ENCODE measurements around the gene DNAJC17. TPM values are rescaled to one million over a fixed set of nuclear protein-coding genes. Genes with fewer than 3 reads are reported as not detected.
A peak's percentile ranks its signal among the peaks of the same experiment; 100 is the strongest.

The DNAJC17 gene
- total RNA-seq, 1 experiment from 2014 or later = 14.8 TPM

GRCh38 chr15:40771242-40771641 lies 36.0 kb downstream of the DNAJC17 start:
- Histone ChIP-seq H4K20me1 (ENCODE audit: insufficient read depth, low read depth, low read length) (peaks cover 6% of the 10 kb centered on the region; the same call in 1 of the 2 replicates), H3K79me2 (ENCODE audit: low read length) (peaks cover 2% of the 10 kb centered on the region; the same call in 1 of the 2 replicates), H3K27ac (ENCODE audit: low read length) (peak overlapping the region; percentile 96; the same call in 1 of the 2 replicates), H3K27me3 (ENCODE audit: low read length) (no peaks in the 10 kb centered on the region), H3K4me2 (ENCODE audit: low read depth, low read length, poor library complexity, severe bottlenecking) (peak overlapping the region; percentile 70), H3K9ac (ENCODE audit: low read length) (peak overlapping the region; percentile 65), H2AFZ (ENCODE audit: low read length) (no peak overlapping the region), H3K9me3 (ENCODE audit: low read length) (no peaks in the 10 kb centered on the region), H3K4me3 (ENCODE audit: low read length) (peak overlapping the region; percentile 44; the same call in 1 of the 2 replicates), H3K4me1 (ENCODE audit: low read length) (peaks cover 63% of the 10 kb centered on the region), H3K9me2 (replicated peaks; ENCODE audit: insufficient read depth, low read length) (no peaks in the 10 kb centered on the region), H3K36me3 (ENCODE audit: insufficient read depth, low read length) (peaks cover 6% of the 10 kb centered on the region)
- no peak for DNase-seq

DNA sequence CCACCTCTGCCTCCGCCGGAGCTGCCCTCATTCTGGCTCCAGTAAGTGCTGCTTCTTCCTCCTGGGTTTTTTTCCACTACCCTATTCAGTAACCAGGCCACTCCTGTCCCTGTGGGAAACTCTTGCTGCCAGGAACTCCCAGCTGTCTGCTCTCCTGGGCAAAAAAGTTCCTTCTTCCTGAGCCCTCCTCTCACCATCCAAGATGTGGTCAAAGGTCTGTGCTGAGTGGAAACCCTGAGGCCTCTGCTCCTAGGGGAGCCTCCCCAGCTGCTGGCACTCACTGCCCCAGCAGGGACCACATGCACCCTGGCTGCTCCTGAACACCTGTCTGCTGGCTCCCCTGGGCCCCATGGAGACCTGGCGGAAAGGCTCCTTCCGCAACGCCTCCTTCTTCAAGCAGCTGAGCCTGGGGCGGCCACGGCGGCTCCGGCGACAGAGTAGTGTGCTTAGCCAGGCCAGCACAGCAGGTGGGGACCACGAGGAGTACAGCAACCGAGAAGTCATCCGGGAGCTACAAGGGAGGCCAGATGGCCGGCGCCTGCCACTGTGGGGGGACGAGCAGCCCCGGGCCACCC lies 37.0 kb downstream of the DNAJC17 start:
- Histone ChIP-seq H3K9me2 (replicated peaks; ENCODE audit: insufficient read depth, low read length) (no peaks in the 10 kb centered on the region), H4K20me1 (ENCODE audit: insufficient read depth, low read depth, low read length) (peaks cover 8% of the 10 kb centered on the region; the same call in 1 of the 2 replicates), H3K9me3 (ENCODE audit: low read length) (no peaks in the 10 kb centered on the region), H3K4me1 (ENCODE audit: low read length) (peaks cover 73% of the 10 kb centered on the region), H2AFZ (ENCODE audit: low read length) (no peak overlapping the region), H3K4me2 (ENCODE audit: low read depth, low read length, poor library complexity, severe bottlenecking) (peak overlapping the region; percentile 70), H3K27me3 (ENCODE audit: low read length) (no peaks in the 10 kb centered on the region), H3K27ac (ENCODE audit: low read length) (peak overlapping the region; percentile 96), H3K4me3 (ENCODE audit: low read length) (peak overlapping the region; percentile 44; the same call in 1 of the 2 replicates), H3K79me2 (ENCODE audit: low read length) (peaks cover 9% of the 10 kb centered on the region; the same call in 1 of the 2 replicates), H3K36me3 (ENCODE audit: insufficient read depth, low read length) (peaks cover 3% of the 10 kb centered on the region; the same call in 1 of the 2 replicates), H3K9ac (ENCODE audit: low read length) (peak overlapping the region; percentile 65)
- DNase-seq = peak; percentile 91

DNA sequence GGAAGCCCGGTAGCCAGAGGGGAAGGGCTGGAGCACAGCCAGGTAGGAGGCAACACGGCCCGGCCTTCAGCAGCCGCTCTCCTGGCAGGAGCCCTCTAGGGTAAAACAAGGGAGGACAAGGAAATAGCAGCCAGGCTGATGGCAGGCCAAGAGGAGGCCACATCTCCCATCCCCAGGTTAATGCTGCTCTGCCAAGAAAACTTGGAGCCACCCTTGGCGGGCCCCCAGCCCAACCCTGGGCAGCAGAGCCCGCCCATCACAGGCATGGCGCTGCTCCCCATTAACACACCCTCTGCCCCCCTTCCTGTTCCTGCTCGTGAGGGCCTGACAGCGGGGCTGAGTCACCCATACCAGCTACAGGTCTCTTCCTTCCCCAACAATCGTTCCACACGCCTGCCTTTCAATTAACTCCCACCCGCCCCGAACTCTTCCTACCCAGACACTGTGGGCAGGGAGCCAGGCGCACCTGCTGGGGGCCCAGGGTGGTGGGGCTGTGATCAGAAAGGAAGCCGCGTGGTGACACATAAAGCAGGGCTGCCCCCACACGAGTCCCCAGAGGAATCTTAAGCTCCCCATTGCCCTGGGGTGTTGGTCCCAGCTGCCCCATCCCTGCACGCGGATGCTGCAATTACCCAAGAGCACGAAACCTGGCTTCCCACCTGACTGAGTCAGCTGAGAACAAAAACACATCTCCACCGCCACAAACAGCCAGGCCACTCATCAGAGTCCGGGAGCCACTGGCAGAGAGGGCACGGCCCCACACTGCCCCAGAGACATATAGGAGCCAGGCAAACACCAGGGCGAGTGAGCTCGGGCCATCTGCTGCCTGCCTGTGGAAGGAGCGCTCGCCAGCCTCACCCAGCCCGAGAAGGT lies 37.8 kb downstream of the DNAJC17 start, which contains the start of gene C15orf62:
Gene C15orf62 (plus strand): TSS at position 707 of the 873 bp plus-strand sequence. CDS start 516 bp downstream, outside the sequence.
- H3K4me3 ChIP-seq (ENCODE audit: low read length) = peak within 1 kb of the TSS; percentile 53
- H3K79me2 ChIP-seq (ENCODE audit: low read length) = peaks cover 9% of the 10 kb centered on the region; the same call in 1 of the 2 replicates
- H4K20me1 ChIP-seq (ENCODE audit: insufficient read depth, low read depth, low read length) = peaks cover 8% of the 10 kb centered on the region; the same call in 1 of the 2 replicates
- H3K27me3 ChIP-seq (ENCODE audit: low read length) = no peaks in the 10 kb centered on the region
- peak within 1 kb of the TSS; percentile 96 for H3K27ac ChIP-seq (ENCODE audit: low read length)
- H2AFZ ChIP-seq (ENCODE audit: low read length) = no peak within 1 kb of the TSS; the same call in 1 of the 2 replicates
- DNase-seq = peak; percentile 99
- H3K9me3 ChIP-seq (ENCODE audit: low read length) = no peaks in the 10 kb centered on the region
- H3K9me2 ChIP-seq (replicated peaks; ENCODE audit: insufficient read depth, low read length) = no peaks in the 10 kb centered on the region
- peak within 1 kb of the TSS; percentile 70 for H3K4me2 ChIP-seq (ENCODE audit: low read depth, low read length, poor library complexity, severe bottlenecking)
- peaks cover 3% of the 10 kb centered on the region; the same call in 1 of the 2 replicates for H3K36me3 ChIP-seq (ENCODE audit: insufficient read depth, low read length)
- H3K4me1 ChIP-seq (ENCODE audit: low read length) = peaks cover 79% of the 10 kb centered on the region
- H3K9ac ChIP-seq (ENCODE audit: low read length) = peak within 1 kb of the TSS; percentile 76

- peak overlapping the region; percentile 96 for H3K27ac ChIP-seq (ENCODE audit: low read length)
- peaks cover 8% of the 10 kb centered on the region; the same call in 1 of the 2 replicates for H4K20me1 ChIP-seq (ENCODE audit: insufficient read depth, low read depth, low read length)
- H3K9me3 ChIP-seq (ENCODE audit: low read length) = no peaks in the 10 kb centered on the region
- peaks cover 9% of the 10 kb centered on the region; the same call in 1 of the 2 replicates for H3K79me2 ChIP-seq (ENCODE audit: low read length)
- peaks cover 3% of the 10 kb centered on the region; the same call in 1 of the 2 replicates for H3K36me3 ChIP-seq (ENCODE audit: insufficient read depth, low read length)
- peak overlapping the region; percentile 76 for H3K9ac ChIP-seq (ENCODE audit: low read length)
- no peaks in the 10 kb centered on the region for H3K9me2 ChIP-seq (replicated peaks; ENCODE audit: insufficient read depth, low read length)
- H3K4me2 ChIP-seq (ENCODE audit: low read depth, low read length, poor library complexity, severe bottlenecking) = peak overlapping the region; percentile 70
- no peak overlapping the region; the same call in 1 of the 2 replicates for H2AFZ ChIP-seq (ENCODE audit: low read length)
- H3K4me1 ChIP-seq (ENCODE audit: low read length) = peaks cover 79% of the 10 kb centered on the region
- H3K27me3 ChIP-seq (ENCODE audit: low read length) = no peaks in the 10 kb centered on the region
- peak overlapping the region; percentile 53 for H3K4me3 ChIP-seq (ENCODE audit: low read length)
- DNase-seq = peak; percentile 82
Measured at GRCh38 chr15:40768521-40769273, 38.6 kb downstream of the DNAJC17 start.

DNA sequence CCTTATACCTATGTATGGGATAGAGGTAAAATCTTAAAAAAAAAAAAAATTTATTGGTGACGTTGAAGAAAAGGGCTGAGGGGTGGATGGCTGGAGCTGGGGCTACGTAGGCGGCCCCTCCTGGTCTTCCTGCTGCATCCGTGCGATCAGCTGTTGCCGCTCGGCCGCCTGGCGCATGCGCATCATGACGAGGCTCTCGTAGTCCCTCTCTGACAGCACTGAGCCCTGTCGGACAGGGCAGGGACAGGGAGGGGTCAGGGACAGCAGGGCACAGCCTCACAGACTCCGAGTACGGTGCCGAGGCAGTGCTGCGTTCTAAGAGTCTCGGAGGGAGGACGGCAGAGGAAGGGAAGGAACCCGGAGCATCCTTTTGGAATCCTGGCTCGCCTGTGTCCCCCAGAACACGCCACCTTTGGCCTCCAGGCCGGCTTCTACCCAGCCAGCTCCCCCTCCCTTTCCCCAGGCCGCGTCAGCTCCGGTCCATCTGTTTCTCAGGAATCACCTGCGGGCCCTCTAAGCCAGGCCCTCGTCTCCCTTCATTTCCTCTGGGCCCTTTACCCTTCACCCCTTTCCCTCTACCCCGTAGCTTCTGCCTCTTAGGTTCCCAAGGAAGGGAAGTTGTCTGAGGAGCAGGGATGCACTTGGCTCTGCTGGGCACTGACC lies 39.3 kb downstream of the DNAJC17 start:
- Histone ChIP-seq H4K20me1 (ENCODE audit: insufficient read depth, low read depth, low read length) (peaks cover 8% of the 10 kb centered on the region; the same call in 1 of the 2 replicates), H3K27ac (ENCODE audit: low read length) (peak overlapping the region; percentile 96), H3K4me2 (ENCODE audit: low read depth, low read length, poor library complexity, severe bottlenecking) (peak overlapping the region; percentile 70), H3K4me1 (ENCODE audit: low read length) (peaks cover 86% of the 10 kb centered on the region), H3K27me3 (ENCODE audit: low read length) (no peaks in the 10 kb centered on the region), H3K9me3 (ENCODE audit: low read length) (no peaks in the 10 kb centered on the region), H3K4me3 (ENCODE audit: low read length) (peak overlapping the region; percentile 53), H3K9ac (ENCODE audit: low read length) (peak overlapping the region; percentile 76), H2AFZ (ENCODE audit: low read length) (no peak overlapping the region), H3K79me2 (ENCODE audit: low read length) (peaks cover 9% of the 10 kb centered on the region; the same call in 1 of the 2 replicates), H3K36me3 (ENCODE audit: insufficient read depth, low read length) (peaks cover 3% of the 10 kb centered on the region; the same call in 1 of the 2 replicates), H3K9me2 (replicated peaks; ENCODE audit: insufficient read depth, low read length) (no peaks in the 10 kb centered on the region)
- DNase-seq = no peak

DNA sequence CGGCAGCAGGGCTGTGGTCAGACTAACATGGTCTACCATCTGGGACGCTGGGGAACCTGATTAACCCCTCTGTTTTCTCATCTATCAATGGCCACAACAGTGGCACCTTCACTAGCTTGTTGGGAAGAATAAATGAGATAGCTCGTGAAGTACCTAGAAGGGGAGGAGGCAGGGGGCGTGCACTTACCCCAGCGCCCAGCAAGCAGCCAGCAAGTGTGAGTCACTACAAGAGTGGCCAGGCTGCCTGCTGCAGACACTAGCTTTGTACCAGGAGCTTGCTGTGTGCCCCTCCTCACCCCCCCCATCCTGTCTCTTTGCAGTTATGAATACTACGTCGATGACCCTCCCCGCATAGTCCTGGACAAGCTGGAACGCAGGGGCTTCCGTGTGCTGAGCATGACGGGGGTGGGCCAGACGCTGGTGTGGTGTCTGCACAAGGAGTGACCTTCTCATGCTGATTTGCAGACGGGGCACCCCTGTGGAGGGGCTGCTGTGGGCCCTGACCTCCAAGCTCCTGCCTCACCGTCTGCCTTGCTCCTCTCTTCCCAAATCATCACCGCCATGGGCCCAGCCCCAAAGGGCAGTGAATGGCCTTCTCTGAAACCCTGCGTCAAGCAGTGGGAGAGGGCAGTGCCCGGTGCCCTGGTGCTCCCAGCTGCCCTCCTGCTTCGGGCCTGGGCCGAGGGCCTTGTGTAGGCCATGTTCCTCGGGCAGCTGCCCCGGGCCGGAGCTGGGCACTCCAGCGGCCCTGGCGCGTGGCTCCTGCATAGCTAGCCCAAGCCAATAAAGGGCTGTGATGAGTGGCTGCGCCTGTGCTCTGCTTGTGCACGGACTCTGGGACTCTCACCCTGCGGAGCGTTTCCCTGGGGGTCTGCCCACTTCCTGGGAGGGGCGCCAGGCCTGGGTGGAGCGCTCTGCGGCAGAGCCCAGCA lies 40.1 kb downstream of the DNAJC17 start:
- no peak for DNase-seq

More for the DNA sequence above, 40.1 kb downstream of the DNAJC17 start:
- Histone ChIP-seq H3K27ac (ENCODE audit: low read length) (peak overlapping the region; percentile 89), H3K36me3 (ENCODE audit: insufficient read depth, low read length) (peaks cover 3% of the 10 kb centered on the region; the same call in 1 of the 2 replicates), H3K4me3 (ENCODE audit: low read length) (no peak overlapping the region), H3K27me3 (ENCODE audit: low read length) (no peaks in the 10 kb centered on the region), H3K9me3 (ENCODE audit: low read length) (no peaks in the 10 kb centered on the region), H3K4me1 (ENCODE audit: low read length) (peaks cover 80% of the 10 kb centered on the region), H3K9ac (ENCODE audit: low read length) (no peak overlapping the region), H3K79me2 (ENCODE audit: low read length) (peaks cover 9% of the 10 kb centered on the region; the same call in 1 of the 2 replicates), H3K9me2 (replicated peaks; ENCODE audit: insufficient read depth, low read length) (no peaks in the 10 kb centered on the region), H2AFZ (ENCODE audit: low read length) (no peak overlapping the region), H3K4me2 (ENCODE audit: low read depth, low read length, poor library complexity, severe bottlenecking) (no peak overlapping the region), H4K20me1 (ENCODE audit: insufficient read depth, low read depth, low read length) (peaks cover 7% of the 10 kb centered on the region; the same call in 1 of the 2 replicates)

All from Karpas-422 (cell line).